Neural progenitor cell (in vitro differentiated cells): Measurements from ENCODE around the gene ANO3. TPM values are rescaled to one million over a fixed set of nuclear protein-coding genes. Genes with fewer than 3 reads are reported as not detected.

Experiments used
- DNase-seq: peaks from one replicate; pipeline ENCODE4 v3.0.0-alpha.2; 2016; ENCODE audit warnings: low spot score
- H2AFZ ChIP-seq: fragments of 200-600 bp; sonication (generic); replicated peaks from 2 replicates; pipeline ENCODE4 v1.6.1; 2016; ENCODE audit warnings: antibody characterized with exemption
- H3F3A ChIP-seq: fragments of 200-600 bp; sonication (generic); 2 replicates; pipeline ENCODE4 v1.6.1; 2016; ENCODE audit warnings: antibody characterized with exemption, low read depth
- H3K27ac ChIP-seq: fragments of 200-600 bp; sonication (generic); 2 replicates; pipeline ENCODE4 v1.5.1; 2016; ENCODE audit warnings: mild to moderate bottlenecking
- H3K27me3 ChIP-seq: fragments of 200-600 bp; sonication (generic); 2 replicates; pipeline ENCODE4 v1.6.1; 2016; ENCODE audit warnings: mild to moderate bottlenecking, moderate library complexity
- H3K36me3 ChIP-seq: fragments of 200-600 bp; sonication (generic); 2 replicates; pipeline ENCODE4 v1.5.1; 2016
- H3K4me1 ChIP-seq: fragments of 200-600 bp; sonication (generic); 2 replicates; pipeline ENCODE4 v1.6.1; 2016; ENCODE audit warnings: mixed run types
- H3K4me2 ChIP-seq: fragments of 200-600 bp; sonication (generic); 2 replicates; pipeline ENCODE4 v1.6.1; 2016
- H3K4me3 ChIP-seq: fragments of 200-600 bp; sonication (generic); 2 replicates; pipeline ENCODE4 v1.5.1; 2016
- H3K79me2 ChIP-seq: fragments of 200-600 bp; sonication (generic); 2 replicates; pipeline ENCODE4 v1.6.1; 2016; ENCODE audit warnings: low read depth
- H3K9ac ChIP-seq: fragments of 200-600 bp; sonication (generic); 2 replicates; pipeline ENCODE4 v1.6.1; 2016
- H3K9me3 ChIP-seq: fragments of 200-600 bp; sonication (generic); 2 replicates; pipeline ENCODE4 v1.5.1; 2016; ENCODE audit warnings: low read depth
- H4K20me1 ChIP-seq: fragments of 200-600 bp; sonication (generic); 2 replicates; pipeline ENCODE4 v1.6.1; 2016; ENCODE audit warnings: low read depth
- H3K27ac Mint-ChIP-seq: 3 replicates; pipeline ENCODE4 v1.8.0; 2021; ENCODE audit warnings: mixed read lengths
- H3K27me3 Mint-ChIP-seq: 2 replicates; pipeline ENCODE4 v1.8.0; 2022; ENCODE audit warnings: low read depth, mild to moderate bottlenecking, inconsistent platforms, moderate library complexity, mixed read lengths; ENCODE audit not compliant: insufficient read depth
- H3K36me3 Mint-ChIP-seq: 3 replicates; pipeline ENCODE4 v1.8.0; 2021; ENCODE audit warnings: mixed read lengths
- H3K4me1 Mint-ChIP-seq: 3 replicates; pipeline ENCODE4 v1.8.0; 2021; ENCODE audit warnings: mixed read lengths
- H3K4me3 Mint-ChIP-seq: 3 replicates; pipeline ENCODE4 v1.8.0; 2021; ENCODE audit warnings: mild to moderate bottlenecking, moderate library complexity, mixed read lengths
- H3K9me3 Mint-ChIP-seq: 3 replicates; pipeline ENCODE4 v1.8.0; 2020; ENCODE audit warnings: mixed read lengths
- EZH2 ChIP-seq: fragments of 200-600 bp; sonication (generic); IDR thresholded peaks from 2 replicates; pipeline ENCODE4 v1.6.1; 2017; ENCODE audit warnings: antibody characterized with exemption, mild to moderate bottlenecking, moderate library complexity
- EZH2phosphoT487 ChIP-seq: fragments of 200-600 bp; sonication (generic); IDR thresholded peaks from 2 replicates; pipeline ENCODE4 v1.6.1; 2017; ENCODE audit warnings: antibody characterized with exemption
- total RNA-seq: library from RNA; depleted of rRNA; stranded (reverse); fragments of >200 nt; gene quantifications from 2 replicates; pipeline ENCODE4 v1.2.3, GENCODE V29; 2015; ENCODE audit warnings: low replicate concordance
- TF ChIP-seq, protein P1 (sequence below): fragments of 200-600 bp; sonication (generic); IDR thresholded peaks from 2 replicates; pipeline ENCODE4 v1.5.1; 2017; ENCODE audit warnings: antibody characterized with exemption, mild to moderate bottlenecking

ANO3 gene
- total RNA-seq, 1 donor from 2014 or later, result 2.5 TPM

DNA sequence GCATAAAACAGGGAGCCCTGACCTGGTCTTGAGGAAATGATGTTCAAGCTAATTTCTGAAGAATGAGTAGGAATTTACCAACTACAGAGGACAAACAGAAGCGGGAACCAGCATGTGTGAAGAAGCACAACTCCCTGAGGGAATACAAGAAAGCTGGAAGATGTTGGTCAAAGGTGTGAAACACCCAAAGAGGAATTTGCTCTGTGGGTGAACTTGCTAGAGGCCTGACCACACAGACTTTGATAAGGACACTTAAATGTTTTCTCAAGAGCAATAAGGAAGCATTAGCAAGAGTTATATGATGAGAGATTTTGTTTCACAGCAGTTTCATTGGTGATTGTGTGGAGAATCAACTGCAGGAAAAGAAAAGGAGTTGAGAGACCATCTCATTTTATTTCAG lies 372.3 kb downstream of the ANO3 start:
- Histone ChIP-seq H3F3A (no peaks in the 10 kb centered on the region), H3K27ac (no peak overlapping the region), H3K4me1 (peaks cover 17% of the 10 kb centered on the region), H4K20me1 (no peaks in the 10 kb centered on the region), H3K9ac (no peak overlapping the region), H3K36me3 (no peaks in the 10 kb centered on the region), H3K9me3 (no peaks in the 10 kb centered on the region), H2AFZ (no peak overlapping the region), H3K4me3 (no peak overlapping the region), H3K79me2 (no peaks in the 10 kb centered on the region), H3K4me2 (no peak overlapping the region), H3K27me3 (no peaks in the 10 kb centered on the region)
- TF ChIP-seq EZH2phosphoT487 (no peak), EZH2 (no peak)
- TF ChIP-seq, protein P1, sequence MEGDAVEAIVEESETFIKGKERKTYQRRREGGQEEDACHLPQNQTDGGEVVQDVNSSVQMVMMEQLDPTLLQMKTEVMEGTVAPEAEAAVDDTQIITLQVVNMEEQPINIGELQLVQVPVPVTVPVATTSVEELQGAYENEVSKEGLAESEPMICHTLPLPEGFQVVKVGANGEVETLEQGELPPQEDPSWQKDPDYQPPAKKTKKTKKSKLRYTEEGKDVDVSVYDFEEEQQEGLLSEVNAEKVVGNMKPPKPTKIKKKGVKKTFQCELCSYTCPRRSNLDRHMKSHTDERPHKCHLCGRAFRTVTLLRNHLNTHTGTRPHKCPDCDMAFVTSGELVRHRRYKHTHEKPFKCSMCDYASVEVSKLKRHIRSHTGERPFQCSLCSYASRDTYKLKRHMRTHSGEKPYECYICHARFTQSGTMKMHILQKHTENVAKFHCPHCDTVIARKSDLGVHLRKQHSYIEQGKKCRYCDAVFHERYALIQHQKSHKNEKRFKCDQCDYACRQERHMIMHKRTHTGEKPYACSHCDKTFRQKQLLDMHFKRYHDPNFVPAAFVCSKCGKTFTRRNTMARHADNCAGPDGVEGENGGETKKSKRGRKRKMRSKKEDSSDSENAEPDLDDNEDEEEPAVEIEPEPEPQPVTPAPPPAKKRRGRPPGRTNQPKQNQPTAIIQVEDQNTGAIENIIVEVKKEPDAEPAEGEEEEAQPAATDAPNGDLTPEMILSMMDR, result no peak
- peaks cover 9% of the 10 kb centered on the region for H3K4me1 Mint-ChIP-seq
- peaks cover 2% of the 10 kb centered on the region for H3K27me3 Mint-ChIP-seq
- H3K36me3 Mint-ChIP-seq, result no peaks in the 10 kb centered on the region
- no peak overlapping the region for H3K27ac Mint-ChIP-seq
- H3K9me3 Mint-ChIP-seq, result no peaks in the 10 kb centered on the region
- DNase-seq, result no peak
- H3K4me3 Mint-ChIP-seq, result no peak overlapping the region

- Mint-ChIP-seq H3K4me3 (no peak overlapping the region), H3K9me3 (no peaks in the 10 kb centered on the region), H3K27me3 (no peaks in the 10 kb centered on the region), H3K27ac (no peak overlapping the region), H3K36me3 (no peaks in the 10 kb centered on the region), H3K4me1 (peaks cover 6% of the 10 kb centered on the region)
- DNase-seq, result no peak
- no peaks in the 10 kb centered on the region for H3K79me2 ChIP-seq
- H3K4me2 ChIP-seq, result no peak overlapping the region
- no peak overlapping the region for H3K4me3 ChIP-seq
- no peak overlapping the region for H3K9ac ChIP-seq
- H2AFZ ChIP-seq, result no peak overlapping the region
- H3F3A ChIP-seq, result no peaks in the 10 kb centered on the region
- no peaks in the 10 kb centered on the region for H3K36me3 ChIP-seq
- no peaks in the 10 kb centered on the region for H4K20me1 ChIP-seq
- no peaks in the 10 kb centered on the region for H3K9me3 ChIP-seq
- H3K27ac ChIP-seq, result no peak overlapping the region
- TF ChIP-seq, protein P1, result no peak
- no peak for TF ChIP-seq EZH2phosphoT487
- no peak for TF ChIP-seq EZH2
- no peaks in the 10 kb centered on the region for H3K27me3 ChIP-seq
- peaks cover 14% of the 10 kb centered on the region for H3K4me1 ChIP-seq
Observed at GRCh38 chr11:26706181-26706580, 374.3 kb downstream of the ANO3 start.

DNA sequence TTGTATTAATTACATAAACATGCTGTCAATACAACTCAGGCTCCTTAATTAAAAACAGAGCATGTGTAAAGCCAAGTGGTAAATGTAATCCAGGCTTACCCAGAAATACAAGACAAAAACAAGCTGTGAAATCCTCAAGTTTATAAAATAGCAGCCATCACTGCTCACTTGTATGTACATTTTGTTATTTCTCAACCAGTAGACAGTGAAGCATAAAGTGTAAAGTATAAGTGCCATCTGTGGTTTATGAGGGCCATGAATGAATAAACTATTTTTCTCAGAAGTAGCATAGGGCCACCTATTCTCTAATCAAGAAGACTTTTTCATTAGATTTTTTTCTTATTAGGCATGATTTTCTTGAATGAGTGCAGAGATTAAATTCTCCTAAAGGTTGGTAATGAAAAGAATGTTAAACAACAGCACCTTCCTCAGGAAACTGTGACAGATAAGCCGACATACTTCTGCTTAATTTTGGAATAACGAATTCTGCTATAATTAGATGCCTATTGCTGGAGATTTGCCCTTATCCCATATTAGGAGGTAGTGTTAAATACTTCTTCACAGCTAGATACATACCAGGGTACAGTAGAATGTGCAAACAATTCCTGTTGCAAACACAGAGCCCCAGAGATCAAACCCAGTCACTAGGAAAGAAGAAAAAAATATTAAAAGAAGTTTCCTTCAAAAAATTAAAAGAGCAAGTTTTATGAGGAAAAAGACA lies 377.0 kb downstream of the ANO3 start:
- no peaks in the 10 kb centered on the region for H3K27me3 ChIP-seq
- H3K27ac Mint-ChIP-seq, result no peak overlapping the region
- H3K4me3 Mint-ChIP-seq, result no peak overlapping the region
- no peaks in the 10 kb centered on the region for H3K9me3 ChIP-seq
- H3K79me2 ChIP-seq, result no peaks in the 10 kb centered on the region
- H3K36me3 ChIP-seq, result no peaks in the 10 kb centered on the region
- no peak overlapping the region for H3K27ac ChIP-seq
- no peaks in the 10 kb centered on the region for H3K4me1 Mint-ChIP-seq
- no peaks in the 10 kb centered on the region for H3K27me3 Mint-ChIP-seq
- DNase-seq, result no peak
- no peak for TF ChIP-seq EZH2phosphoT487
- TF ChIP-seq, protein P1, result no peak
- no peaks in the 10 kb centered on the region for H4K20me1 ChIP-seq
- no peak overlapping the region for H3K4me3 ChIP-seq
- H3K9me3 Mint-ChIP-seq, result no peaks in the 10 kb centered on the region
- H3K4me2 ChIP-seq, result no peak overlapping the region
- H3K36me3 Mint-ChIP-seq, result no peaks in the 10 kb centered on the region
- H3F3A ChIP-seq, result no peaks in the 10 kb centered on the region
- H3K9ac ChIP-seq, result no peak overlapping the region
- H3K4me1 ChIP-seq, result peaks cover 4% of the 10 kb centered on the region
- H2AFZ ChIP-seq, result no peak overlapping the region
